ENCODE results near the gene KRTAP12-1. TPM values are rescaled to one million over a fixed set of nuclear protein-coding genes. Genes with fewer than 3 reads are reported as not detected.

Gene KRTAP12-1
- total and polyA plus RNA-seq, 4 donors = not detected

DNA sequence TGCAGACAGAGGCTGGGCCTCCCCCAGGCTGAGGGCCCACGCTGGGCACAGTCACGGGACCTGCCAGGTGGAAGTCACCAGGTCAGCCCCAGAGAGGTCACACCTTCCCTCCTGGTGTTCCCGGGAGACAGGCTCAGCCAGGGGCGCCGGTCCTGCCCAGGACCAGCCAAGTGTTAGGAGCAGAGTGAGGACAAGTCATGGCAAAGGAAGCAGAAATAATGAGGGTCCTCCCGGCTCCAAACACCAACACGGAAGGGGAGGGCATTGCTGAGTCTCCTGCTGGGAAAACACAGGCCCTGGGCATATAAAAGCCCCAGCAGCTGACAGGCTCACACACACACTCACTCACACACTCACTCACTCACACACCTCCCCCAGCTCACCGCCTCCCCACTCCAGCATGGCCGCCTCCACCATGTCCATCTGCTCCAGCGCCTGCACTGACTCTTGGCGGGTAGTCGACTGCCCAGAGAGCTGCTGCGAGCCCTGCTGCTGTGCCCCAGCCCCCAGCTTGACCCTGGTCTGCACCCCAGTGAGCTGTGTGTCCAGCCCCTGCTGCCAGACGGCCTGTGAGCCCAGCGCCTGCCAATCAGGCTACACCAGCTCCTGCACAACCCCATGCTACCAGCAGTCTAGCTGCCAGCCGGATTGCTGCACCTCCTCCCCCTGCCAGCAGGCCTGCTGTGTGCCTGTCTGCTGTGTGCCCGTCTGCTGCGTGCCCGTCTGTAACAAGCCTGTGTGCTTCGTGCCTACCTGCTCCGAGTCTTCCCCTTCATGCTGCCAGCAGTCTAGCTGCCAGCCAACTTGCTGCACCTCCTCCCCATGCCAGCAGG lies 44.7 kb downstream of the KRTAP12-1 start, which contains the start of gene KRTAP10-10:
Gene KRTAP10-10 (plus strand): TSS at position 339 of the 833 bp plus-strand sequence. CDS start 62 bp downstream, at position 401.
- H3K27me3 ChIP-seq (ENCODE audit: control insufficient read depth, insufficient read depth, low read length) = no peaks in the 10 kb centered on the region
- no peak for DNase-seq (ENCODE audit: low read depth in 4 of 6, low spot score in 6 of 6)
- 34% methylated on average over 18 of the region's 21 CpGs for WGBS (ENCODE audit: insufficient coverage)

DNA sequence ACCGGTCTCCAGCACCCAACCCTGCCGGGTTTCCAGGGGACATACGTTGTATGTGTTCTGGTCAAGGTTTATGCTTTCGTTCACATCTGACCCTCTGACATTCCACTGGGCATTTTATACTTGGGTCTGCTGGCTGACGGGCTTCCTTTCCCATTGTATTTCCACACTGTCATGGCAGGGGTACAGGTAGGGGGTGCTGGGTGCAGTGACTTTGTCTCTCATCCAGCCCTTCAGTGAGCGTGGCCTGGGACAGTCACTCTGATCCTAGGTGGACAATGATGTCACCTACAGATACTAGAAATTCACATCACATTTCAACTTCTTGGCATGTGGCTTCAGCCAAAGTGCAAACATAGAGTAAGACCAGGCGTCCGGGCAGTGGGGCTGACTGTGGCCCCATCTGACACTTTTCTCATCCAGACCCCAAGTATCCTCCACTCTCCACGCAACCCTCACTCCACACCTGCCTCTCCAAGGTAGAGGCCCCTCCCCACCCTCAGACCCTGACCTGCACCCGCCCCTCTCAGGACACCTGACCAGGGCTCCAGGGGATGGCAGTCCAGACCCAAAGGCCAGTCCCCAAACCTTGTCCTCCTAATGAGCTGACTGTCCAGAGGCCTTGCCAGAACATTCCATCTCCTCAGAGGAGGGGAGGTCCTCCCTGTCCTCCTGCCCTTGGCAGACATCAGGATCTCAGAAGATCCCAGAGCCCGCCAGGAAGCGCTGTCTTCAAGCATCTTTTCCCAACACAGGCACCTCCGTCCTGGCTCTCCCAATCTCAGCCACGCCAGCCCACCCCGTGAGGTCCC lies 45.5 kb downstream of the KRTAP12-1 start:
- no peak for DNase-seq (ENCODE audit: low read depth in 4 of 6, low spot score in 6 of 6)
- Histone ChIP-seq H3K27me3 (ENCODE audit: control insufficient read depth, insufficient read depth, low read length) (no peaks in the 10 kb centered on the region), H3K4me1 (ENCODE audit: control insufficient read depth, insufficient read depth, low read length) (peaks cover 8% of the 10 kb centered on the region), H3K36me3 (ENCODE audit: control insufficient read depth, insufficient read depth, low read length) (no peaks in the 10 kb centered on the region), H3K27ac (ENCODE audit: low read depth, low read length) (no peak overlapping the region), H3K9me3 (ENCODE audit: control insufficient read depth, insufficient read depth, low read length) (peaks cover 6% of the 10 kb centered on the region), H3K4me3 (ENCODE audit: low read depth, low read length) (no peak overlapping the region)
- 85% methylated on average over 12 of the region's 15 CpGs for WGBS (ENCODE audit: insufficient coverage)

More for the DNA sequence above, 44.7 kb downstream of the KRTAP12-1 start, which contains the start of gene KRTAP10-10:
- Histone ChIP-seq H3K4me1 (ENCODE audit: control insufficient read depth, insufficient read depth, low read length) (peaks cover 8% of the 10 kb centered on the region), H3K36me3 (ENCODE audit: control insufficient read depth, insufficient read depth, low read length) (no peaks in the 10 kb centered on the region), H3K9me3 (ENCODE audit: control insufficient read depth, insufficient read depth, low read length) (peaks cover 2% of the 10 kb centered on the region), H3K27ac (ENCODE audit: low read depth, low read length) (no peak within 1 kb of the TSS), H3K4me3 (ENCODE audit: low read depth, low read length) (no peak within 1 kb of the TSS)

DNA sequence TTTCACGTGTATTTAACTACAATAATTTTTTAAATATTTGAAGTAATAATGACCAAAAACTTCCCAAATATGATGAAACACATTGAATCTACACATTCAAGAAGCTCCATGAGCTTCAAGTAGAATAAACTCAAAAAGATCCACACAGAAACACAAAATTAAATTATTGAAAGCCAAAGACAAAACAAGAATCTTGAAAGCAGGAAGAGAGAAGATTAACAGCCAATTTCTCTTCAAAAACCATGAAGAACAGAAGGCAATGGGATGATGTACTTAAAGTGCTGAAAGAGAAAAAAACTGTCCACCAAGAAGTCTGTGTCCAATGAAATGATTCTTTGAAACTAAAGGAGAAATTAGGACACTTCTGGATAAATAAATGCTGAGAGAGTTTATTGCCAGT lies 49.9 kb downstream of the KRTAP12-1 start:
- no CpG with 5 or more reads among the region's 1 CpG for WGBS (ENCODE audit: insufficient coverage)

More for the DNA sequence above, 49.9 kb downstream of the KRTAP12-1 start:
- Histone ChIP-seq H3K9me3 (ENCODE audit: control insufficient read depth, insufficient read depth, low read length) (peaks cover 7% of the 10 kb centered on the region), H3K27me3 (ENCODE audit: control insufficient read depth, insufficient read depth, low read length) (no peaks in the 10 kb centered on the region), H3K27ac (ENCODE audit: low read depth, low read length) (no peak overlapping the region), H3K4me1 (ENCODE audit: control insufficient read depth, insufficient read depth, low read length) (peaks cover 5% of the 10 kb centered on the region), H3K4me3 (ENCODE audit: low read depth, low read length) (no peak overlapping the region), H3K36me3 (ENCODE audit: control insufficient read depth, insufficient read depth, low read length) (no peaks in the 10 kb centered on the region)
- no peak for DNase-seq (ENCODE audit: low read depth in 4 of 6, low spot score in 6 of 6)

Small RNAs within 50 kb of the gene (small RNA-seq; reads per million reads assigned to genes)
- gene KRTAP12-6P (ENCODE audit: low replicate concordance) = not detected

Other genes starting within 250 kb of the KRTAP12-1 start
- 1 to 10 TPM; 1.4 to 2.4 TPM for gene LRRC3, start 226.7 kb downstream of the KRTAP12-1 start, total RNA-seq
- 1 to 10 TPM; 4.4 to 6.5 TPM for gene LRRC3, start 226.7 kb downstream of the KRTAP12-1 start, polyA plus RNA-seq (ENCODE audit: insufficient read length in 2 of 2)
- not detected for gene KRTAP10-1, start 142.0 kb downstream of the KRTAP12-1 start, total RNA-seq
- gene KRTAP10-1, start 142.0 kb downstream of the KRTAP12-1 start, polyA plus RNA-seq (ENCODE audit: insufficient read length in 2 of 2) = not detected
- not detected for gene KRTAP10-2, start 130.7 kb downstream of the KRTAP12-1 start, total RNA-seq
- gene KRTAP10-2, start 130.7 kb downstream of the KRTAP12-1 start, polyA plus RNA-seq (ENCODE audit: insufficient read length in 2 of 2) = not detected
- not detected for gene KRTAP10-3, start 123.4 kb downstream of the KRTAP12-1 start, total RNA-seq
- not detected for gene KRTAP10-3, start 123.4 kb downstream of the KRTAP12-1 start, polyA plus RNA-seq (ENCODE audit: insufficient read length in 2 of 2)
- gene KRTAP10-4, start 108.4 kb downstream of the KRTAP12-1 start, total RNA-seq = not detected
- gene KRTAP10-4, start 108.4 kb downstream of the KRTAP12-1 start, polyA plus RNA-seq (ENCODE audit: insufficient read length in 2 of 2) = not detected
- not detected for gene KRTAP10-5, start 101.6 kb downstream of the KRTAP12-1 start, total RNA-seq
- not detected for gene KRTAP10-5, start 101.6 kb downstream of the KRTAP12-1 start, polyA plus RNA-seq (ENCODE audit: insufficient read length in 2 of 2)
- gene KRTAP10-6, start 89.7 kb downstream of the KRTAP12-1 start, total RNA-seq = not detected
- not detected for gene KRTAP10-6, start 89.7 kb downstream of the KRTAP12-1 start, polyA plus RNA-seq (ENCODE audit: insufficient read length in 2 of 2)
- not detected for gene KRTAP10-7, start 81.6 kb downstream of the KRTAP12-1 start, total RNA-seq
- gene KRTAP10-7, start 81.6 kb downstream of the KRTAP12-1 start, polyA plus RNA-seq (ENCODE audit: insufficient read length in 2 of 2) = not detected
- gene KRTAP10-8, start 70.1 kb downstream of the KRTAP12-1 start, total RNA-seq = not detected
- not detected for gene KRTAP10-8, start 70.1 kb downstream of the KRTAP12-1 start, polyA plus RNA-seq (ENCODE audit: insufficient read length in 2 of 2)
- gene KRTAP10-9, start 55.1 kb downstream of the KRTAP12-1 start, total RNA-seq = not detected
- gene KRTAP10-9, start 55.1 kb downstream of the KRTAP12-1 start, polyA plus RNA-seq (ENCODE audit: insufficient read length in 2 of 2) = not detected
- gene KRTAP10-10, start 44.8 kb downstream of the KRTAP12-1 start, total RNA-seq = not detected
- gene KRTAP10-10, start 44.8 kb downstream of the KRTAP12-1 start, polyA plus RNA-seq (ENCODE audit: insufficient read length in 2 of 2) = not detected
- not detected for gene KRTAP10-11, start 35.7 kb downstream of the KRTAP12-1 start, total RNA-seq
- not detected for gene KRTAP10-11, start 35.7 kb downstream of the KRTAP12-1 start, polyA plus RNA-seq (ENCODE audit: insufficient read length in 2 of 2)
- not detected for gene KRTAP12-4, start 27.5 kb downstream of the KRTAP12-1 start, total RNA-seq
- not detected for gene KRTAP12-4, start 27.5 kb downstream of the KRTAP12-1 start, polyA plus RNA-seq (ENCODE audit: insufficient read length in 2 of 2)
- gene KRTAP12-3, start 24.2 kb downstream of the KRTAP12-1 start, total RNA-seq = not detected
- not detected for gene KRTAP12-3, start 24.2 kb downstream of the KRTAP12-1 start, polyA plus RNA-seq (ENCODE audit: insufficient read length in 2 of 2)
- not detected for gene KRTAP12-2, start 15.2 kb downstream of the KRTAP12-1 start, total RNA-seq
- not detected for gene KRTAP12-2, start 15.2 kb downstream of the KRTAP12-1 start, polyA plus RNA-seq (ENCODE audit: insufficient read length in 2 of 2)
- not detected for gene KRTAP10-12, start 15.0 kb upstream of the KRTAP12-1 start, total RNA-seq
- gene KRTAP10-12, start 15.0 kb upstream of the KRTAP12-1 start, polyA plus RNA-seq (ENCODE audit: insufficient read length in 2 of 2) = not detected
- gene TSPEAR, start 29.4 kb upstream of the KRTAP12-1 start, total RNA-seq = under 1 TPM in 1 of 2 donors, not detected in 1; 0.66 TPM
- gene TSPEAR, start 29.4 kb upstream of the KRTAP12-1 start, polyA plus RNA-seq (ENCODE audit: insufficient read length in 2 of 2) = under 1 TPM; 0.24 to 0.33 TPM
- 10 to 100 TPM; 53.0 to 62.6 TPM for gene UBE2G2, start 119.7 kb upstream of the KRTAP12-1 start, total RNA-seq
- 100 to 1,000 TPM in 1 of 2 donors, 10 to 100 TPM in 1; 83.8 to 102 TPM for gene UBE2G2, start 119.7 kb upstream of the KRTAP12-1 start, polyA plus RNA-seq (ENCODE audit: insufficient read length in 2 of 2)
- 10 to 100 TPM; 66.8 to 80.7 TPM for gene SUMO3, start 135.9 kb upstream of the KRTAP12-1 start, total RNA-seq
- gene SUMO3, start 135.9 kb upstream of the KRTAP12-1 start, polyA plus RNA-seq (ENCODE audit: insufficient read length in 2 of 2) = 100 to 1,000 TPM; 144 to 159 TPM
- gene PTTG1IP, start 191.5 kb upstream of the KRTAP12-1 start, total RNA-seq = 100 to 1,000 TPM; 163 to 235 TPM
- 100 to 1,000 TPM; 219 to 226 TPM for gene PTTG1IP, start 191.5 kb upstream of the KRTAP12-1 start, polyA plus RNA-seq (ENCODE audit: insufficient read length in 2 of 2)
- 10 to 100 TPM; 19.2 to 36.7 TPM for gene ITGB2, start 238.7 kb upstream of the KRTAP12-1 start, total RNA-seq
- gene ITGB2, start 238.7 kb upstream of the KRTAP12-1 start, polyA plus RNA-seq (ENCODE audit: insufficient read length in 2 of 2) = 10 to 100 TPM; 20.9 to 34.6 TPM